H1 (cell line): ENCODE measurements around the gene CHTF8. TPM values are rescaled to one million over a fixed set of nuclear protein-coding genes. Genes with fewer than 3 reads are reported as not detected.

Experiments used
- BCL11A ChIP-seq, 2 experiments: IDR thresholded peaks; one replicate each; pipeline ENCODE4 v1.6.1; 2011; ENCODE audit warnings: low read depth in 2 of 2, low read length in 2 of 2, mild to moderate bottlenecking in 2 of 2
- CEBPB ChIP-seq: IDR thresholded peaks from 2 replicates; pipeline ENCODE4 v1.6.1; 2012; ENCODE audit warnings: low read depth, low read length
- CREB1 ChIP-seq: IDR thresholded peaks from 2 replicates; pipeline ENCODE4 v1.6.1; 2012; ENCODE audit warnings: inconsistent platforms
- CTBP2 ChIP-seq: IDR thresholded peaks from 2 replicates; pipeline ENCODE4 v1.7.0; 2011; ENCODE audit warnings: borderline replicate concordance, mild to moderate bottlenecking, moderate library complexity, mixed read lengths, low read length; ENCODE audit not compliant: insufficient read depth, insufficient read length
- GTF2F1 ChIP-seq: IDR thresholded peaks from 2 replicates; pipeline ENCODE4 v1.6.1; 2012; ENCODE audit warnings: low read depth, low read length, improper control_type of control experiment, borderline replicate concordance
- JUND ChIP-seq: IDR thresholded peaks from 2 replicates; pipeline ENCODE4 v1.6.1; 2011; ENCODE audit warnings: mild to moderate bottlenecking, improper control_type of control experiment, low read length
- KDM4A ChIP-seq: IDR thresholded peaks from one replicate; pipeline ENCODE4 v1.7.1; 2012; ENCODE audit warnings: low read depth, mild to moderate bottlenecking, moderate library complexity, low read length, inconsistent platforms; ENCODE audit not compliant: severe bottlenecking
- NRF1 ChIP-seq: IDR thresholded peaks from 2 replicates; pipeline ENCODE4 v1.6.1; 2011; ENCODE audit warnings: mild to moderate bottlenecking, low read depth, low read length, improper control_type of control experiment
- polyA plus RNA-seq, 7 experiments: library from polyadenylated mRNA; depleted of rRNA in 3 of 7; stranded (reverse) in 5 of 7; unstranded in 2 of 7; fragments of >200 nt in 5 of 7; fragments of 200-250 nt in 2 of 7; gene quantifications; 1 replicate in 5 of 7; 2 replicates in 1 of 7; 4 replicates in 1 of 7; pipeline versions ENCODE4 v1.2.1 to v1.2.3, GENCODE V29; 2011 to 2013; ENCODE audit warnings: missing spikeins in 2 of 7, mixed read lengths in 2 of 7
- total RNA-seq: library from RNA; stranded (reverse); fragmentation: NEBNext Ultra II Directional; extraction: Animal tissue kit (Norgen Biotek cat#: 25700); gene quantifications from 2 replicates; pipeline ENCODE4 v1.2.1, GENCODE V29; 2021
- TF ChIP-seq, protein P1 (sequence below): fragments of 300-600 bp; sonication (generic); IDR thresholded peaks from 2 replicates; pipeline ENCODE4 v1.7.1; 2012; ENCODE audit warnings: low read length, moderate library complexity, mild to moderate bottlenecking, inconsistent platforms; ENCODE audit not compliant: insufficient replicate concordance

Gene CHTF8
- total and polyA plus RNA-seq, 2 of the 8 experiments (the other 6 are each of a cell fraction or from before 2014, with no cell fraction given): 114 to 138 TPM

DNA sequence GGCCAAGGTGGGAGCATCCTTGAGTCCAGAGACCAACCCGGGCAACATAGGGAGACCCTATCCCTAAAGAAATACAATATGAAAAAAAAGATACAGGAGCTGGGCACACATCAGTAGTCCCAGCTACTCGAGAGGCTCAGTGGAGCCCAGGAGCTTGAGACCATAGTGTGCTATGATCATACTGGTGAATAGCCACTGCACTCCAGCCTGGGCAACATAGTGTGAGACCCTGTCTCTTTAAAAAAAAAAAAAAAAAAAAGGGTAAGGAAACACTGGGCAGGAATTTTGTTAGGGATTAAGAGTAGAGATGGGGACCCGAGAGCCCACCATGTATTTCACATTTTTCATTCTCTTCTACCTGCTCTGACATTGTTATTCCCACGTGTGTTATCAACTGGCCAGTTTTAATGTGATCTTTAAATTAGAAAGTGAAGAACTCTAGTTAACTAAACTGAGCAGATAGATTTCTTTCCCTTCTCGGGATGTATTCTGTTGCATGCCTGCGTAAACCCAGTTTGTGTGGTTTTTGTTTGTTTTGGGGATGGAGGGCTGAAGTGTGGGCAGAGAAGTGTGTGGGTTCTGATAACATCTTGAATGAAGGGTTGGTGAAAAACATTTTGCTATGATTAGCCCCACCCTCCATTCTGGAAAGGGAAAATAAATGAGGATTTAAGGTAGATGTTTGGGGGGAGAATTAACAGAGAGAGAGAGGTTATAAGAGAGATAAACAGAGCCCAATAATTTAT, 37.4 kb upstream of the CHTF8 start (continued):
- TF ChIP-seq, protein P1, sequence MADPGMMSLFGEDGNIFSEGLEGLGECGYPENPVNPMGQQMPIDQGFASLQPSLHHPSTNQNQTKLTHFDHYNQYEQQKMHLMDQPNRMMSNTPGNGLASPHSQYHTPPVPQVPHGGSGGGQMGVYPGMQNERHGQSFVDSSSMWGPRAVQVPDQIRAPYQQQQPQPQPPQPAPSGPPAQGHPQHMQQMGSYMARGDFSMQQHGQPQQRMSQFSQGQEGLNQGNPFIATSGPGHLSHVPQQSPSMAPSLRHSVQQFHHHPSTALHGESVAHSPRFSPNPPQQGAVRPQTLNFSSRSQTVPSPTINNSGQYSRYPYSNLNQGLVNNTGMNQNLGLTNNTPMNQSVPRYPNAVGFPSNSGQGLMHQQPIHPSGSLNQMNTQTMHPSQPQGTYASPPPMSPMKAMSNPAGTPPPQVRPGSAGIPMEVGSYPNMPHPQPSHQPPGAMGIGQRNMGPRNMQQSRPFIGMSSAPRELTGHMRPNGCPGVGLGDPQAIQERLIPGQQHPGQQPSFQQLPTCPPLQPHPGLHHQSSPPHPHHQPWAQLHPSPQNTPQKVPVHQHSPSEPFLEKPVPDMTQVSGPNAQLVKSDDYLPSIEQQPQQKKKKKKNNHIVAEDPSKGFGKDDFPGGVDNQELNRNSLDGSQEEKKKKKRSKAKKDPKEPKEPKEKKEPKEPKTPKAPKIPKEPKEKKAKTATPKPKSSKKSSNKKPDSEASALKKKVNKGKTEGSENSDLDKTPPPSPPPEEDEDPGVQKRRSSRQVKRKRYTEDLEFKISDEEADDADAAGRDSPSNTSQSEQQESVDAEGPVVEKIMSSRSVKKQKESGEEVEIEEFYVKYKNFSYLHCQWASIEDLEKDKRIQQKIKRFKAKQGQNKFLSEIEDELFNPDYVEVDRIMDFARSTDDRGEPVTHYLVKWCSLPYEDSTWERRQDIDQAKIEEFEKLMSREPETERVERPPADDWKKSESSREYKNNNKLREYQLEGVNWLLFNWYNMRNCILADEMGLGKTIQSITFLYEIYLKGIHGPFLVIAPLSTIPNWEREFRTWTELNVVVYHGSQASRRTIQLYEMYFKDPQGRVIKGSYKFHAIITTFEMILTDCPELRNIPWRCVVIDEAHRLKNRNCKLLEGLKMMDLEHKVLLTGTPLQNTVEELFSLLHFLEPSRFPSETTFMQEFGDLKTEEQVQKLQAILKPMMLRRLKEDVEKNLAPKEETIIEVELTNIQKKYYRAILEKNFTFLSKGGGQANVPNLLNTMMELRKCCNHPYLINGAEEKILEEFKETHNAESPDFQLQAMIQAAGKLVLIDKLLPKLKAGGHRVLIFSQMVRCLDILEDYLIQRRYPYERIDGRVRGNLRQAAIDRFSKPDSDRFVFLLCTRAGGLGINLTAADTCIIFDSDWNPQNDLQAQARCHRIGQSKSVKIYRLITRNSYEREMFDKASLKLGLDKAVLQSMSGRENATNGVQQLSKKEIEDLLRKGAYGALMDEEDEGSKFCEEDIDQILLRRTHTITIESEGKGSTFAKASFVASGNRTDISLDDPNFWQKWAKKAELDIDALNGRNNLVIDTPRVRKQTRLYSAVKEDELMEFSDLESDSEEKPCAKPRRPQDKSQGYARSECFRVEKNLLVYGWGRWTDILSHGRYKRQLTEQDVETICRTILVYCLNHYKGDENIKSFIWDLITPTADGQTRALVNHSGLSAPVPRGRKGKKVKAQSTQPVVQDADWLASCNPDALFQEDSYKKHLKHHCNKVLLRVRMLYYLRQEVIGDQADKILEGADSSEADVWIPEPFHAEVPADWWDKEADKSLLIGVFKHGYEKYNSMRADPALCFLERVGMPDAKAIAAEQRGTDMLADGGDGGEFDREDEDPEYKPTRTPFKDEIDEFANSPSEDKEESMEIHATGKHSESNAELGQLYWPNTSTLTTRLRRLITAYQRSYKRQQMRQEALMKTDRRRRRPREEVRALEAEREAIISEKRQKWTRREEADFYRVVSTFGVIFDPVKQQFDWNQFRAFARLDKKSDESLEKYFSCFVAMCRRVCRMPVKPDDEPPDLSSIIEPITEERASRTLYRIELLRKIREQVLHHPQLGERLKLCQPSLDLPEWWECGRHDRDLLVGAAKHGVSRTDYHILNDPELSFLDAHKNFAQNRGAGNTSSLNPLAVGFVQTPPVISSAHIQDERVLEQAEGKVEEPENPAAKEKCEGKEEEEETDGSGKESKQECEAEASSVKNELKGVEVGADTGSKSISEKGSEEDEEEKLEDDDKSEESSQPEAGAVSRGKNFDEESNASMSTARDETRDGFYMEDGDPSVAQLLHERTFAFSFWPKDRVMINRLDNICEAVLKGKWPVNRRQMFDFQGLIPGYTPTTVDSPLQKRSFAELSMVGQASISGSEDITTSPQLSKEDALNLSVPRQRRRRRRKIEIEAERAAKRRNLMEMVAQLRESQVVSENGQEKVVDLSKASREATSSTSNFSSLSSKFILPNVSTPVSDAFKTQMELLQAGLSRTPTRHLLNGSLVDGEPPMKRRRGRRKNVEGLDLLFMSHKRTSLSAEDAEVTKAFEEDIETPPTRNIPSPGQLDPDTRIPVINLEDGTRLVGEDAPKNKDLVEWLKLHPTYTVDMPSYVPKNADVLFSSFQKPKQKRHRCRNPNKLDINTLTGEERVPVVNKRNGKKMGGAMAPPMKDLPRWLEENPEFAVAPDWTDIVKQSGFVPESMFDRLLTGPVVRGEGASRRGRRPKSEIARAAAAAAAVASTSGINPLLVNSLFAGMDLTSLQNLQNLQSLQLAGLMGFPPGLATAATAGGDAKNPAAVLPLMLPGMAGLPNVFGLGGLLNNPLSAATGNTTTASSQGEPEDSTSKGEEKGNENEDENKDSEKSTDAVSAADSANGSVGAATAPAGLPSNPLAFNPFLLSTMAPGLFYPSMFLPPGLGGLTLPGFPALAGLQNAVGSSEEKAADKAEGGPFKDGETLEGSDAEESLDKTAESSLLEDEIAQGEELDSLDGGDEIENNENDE: no peak
- TF ChIP-seq BCL11A (IDR thresholded peaks at IDR 0.05; ENCODE audit: low read depth in 2 of 2, low read length in 2 of 2) (no peak), KDM4A (no peak), GTF2F1 (no peak), CTBP2 (no peak), CEBPB (no peak), JUND (no peak), NRF1 (no peak), CREB1 (no peak)
- TF ChIP-seq, all 59 proteins: peak for 0
